Measurements from ENCODE around the gene ASCL5.

The ASCL5 gene

DNA sequence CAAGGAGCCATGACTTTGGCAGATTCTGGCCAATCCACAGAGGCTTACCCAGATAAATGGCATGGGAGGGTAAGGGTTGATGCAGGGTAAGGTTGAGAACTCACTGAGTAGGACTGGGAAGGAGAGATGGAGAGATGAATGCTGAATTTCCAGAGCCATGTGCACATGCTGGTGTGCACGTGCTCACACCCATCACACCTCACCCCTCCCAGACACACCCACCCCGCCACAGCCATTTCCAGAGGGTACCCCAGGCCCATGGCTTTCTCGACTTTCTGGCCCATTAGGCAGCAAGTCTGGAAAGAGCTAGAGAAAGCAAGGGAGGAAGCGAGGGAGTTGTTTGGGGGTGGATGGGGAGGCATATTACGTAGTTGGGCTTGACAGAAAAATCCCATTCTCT, 16.4 kb downstream of the ASCL5 start:
- no peak for DNase-seq

DNA sequence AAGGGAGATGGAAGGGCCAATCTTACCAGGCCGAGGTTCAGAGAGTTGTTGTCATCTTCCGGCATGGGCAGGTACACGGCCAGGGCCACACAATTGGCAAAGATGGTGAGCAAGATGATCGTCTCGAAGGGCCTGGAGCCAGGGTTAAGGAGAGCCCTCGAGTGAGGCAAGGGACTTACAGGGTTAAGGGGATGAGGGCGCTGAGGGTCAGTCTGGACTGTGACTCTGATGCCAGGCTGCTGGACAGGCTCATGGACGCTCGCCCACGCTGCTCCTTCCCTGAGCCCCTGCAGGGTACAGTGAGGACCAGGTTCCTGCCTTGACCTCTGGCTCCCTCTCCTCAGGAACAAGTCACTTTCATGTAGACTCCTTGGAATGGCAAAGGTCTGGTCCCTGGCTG, 16.8 kb downstream of the ASCL5 start:
- DNase-seq: no peak

DNA sequence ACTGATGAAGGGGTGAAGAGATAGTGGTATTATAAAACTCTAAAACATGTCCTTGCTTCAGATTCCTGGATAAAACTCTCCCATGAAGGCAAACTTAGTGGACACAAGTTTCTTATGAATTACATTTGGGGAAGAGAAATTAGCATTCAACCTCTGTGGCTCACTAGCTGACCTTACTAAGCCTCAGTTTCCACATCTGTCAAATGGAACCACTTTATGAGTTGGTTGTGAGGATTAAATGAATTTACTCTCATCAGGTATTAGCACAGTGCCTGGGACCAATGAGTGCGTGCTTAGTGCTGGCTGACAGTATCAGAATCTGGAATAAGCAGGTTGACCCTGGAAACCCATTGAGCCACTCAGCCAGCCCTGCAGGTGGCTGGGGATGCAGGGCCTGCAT, 17.3 kb downstream of the ASCL5 start:
- no peak for DNase-seq

DNA sequence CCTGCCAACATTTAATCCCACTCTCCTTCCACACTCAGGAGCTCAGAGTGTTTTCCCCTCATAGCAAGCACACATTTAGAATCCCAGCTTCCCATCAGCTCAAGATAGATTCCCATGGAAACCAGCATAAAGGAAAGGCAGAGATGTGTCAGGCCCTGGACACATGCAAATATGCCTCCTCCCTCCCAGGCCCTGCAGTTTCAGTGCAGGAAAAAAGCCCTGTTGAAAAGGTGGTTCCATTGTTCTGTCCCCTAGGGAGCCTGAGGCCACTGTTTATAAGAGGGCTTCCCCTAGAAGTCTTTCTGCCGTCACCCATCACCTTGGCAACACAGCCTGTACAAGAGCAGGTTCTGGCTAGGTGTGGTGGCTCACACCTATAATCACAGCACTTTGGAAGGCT, 18.4 kb downstream of the ASCL5 start:
- DNase-seq: peak; percentile 78 to 98 (median 89)

DNA sequence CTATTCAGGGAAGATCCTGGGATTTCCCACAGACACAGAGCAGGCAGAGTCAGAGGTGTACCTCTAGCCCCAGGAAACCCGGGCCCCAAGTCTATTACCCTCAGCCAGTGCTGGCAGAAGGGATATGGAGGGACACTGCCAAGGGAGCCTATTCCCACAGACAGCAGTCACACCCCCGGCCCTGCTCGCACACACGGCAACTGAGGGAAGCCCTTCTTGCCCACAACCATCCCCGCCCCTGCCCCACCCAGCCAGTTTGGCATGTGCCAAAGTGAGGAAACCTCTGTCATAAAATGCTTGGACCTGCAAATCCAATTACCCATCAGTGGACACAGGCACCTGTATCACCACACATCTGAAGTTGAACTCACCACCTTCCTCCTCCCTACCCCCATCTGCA, 21.3 kb downstream of the ASCL5 start:
- no peak for DNase-seq

DNA sequence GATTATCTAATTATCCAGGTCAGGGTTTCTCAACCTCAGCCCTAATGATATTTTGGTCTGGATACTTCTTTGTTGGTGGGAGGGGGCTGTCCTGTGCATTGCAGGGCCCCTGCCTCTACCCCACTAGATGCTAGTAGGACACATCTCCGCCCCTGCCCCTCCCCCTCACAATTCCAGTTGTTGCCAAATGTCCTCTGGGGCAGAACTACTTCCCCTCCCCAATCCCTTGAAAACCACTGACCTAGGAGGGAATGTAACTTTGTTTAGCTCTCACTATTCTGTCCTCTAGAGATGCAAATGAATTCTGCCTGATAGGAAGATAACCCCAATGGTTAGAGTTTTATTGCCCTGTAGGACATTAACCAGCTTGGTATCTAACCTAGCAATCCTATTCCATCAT, 22.8 kb downstream of the ASCL5 start:
- DNase-seq: no peak

DNA sequence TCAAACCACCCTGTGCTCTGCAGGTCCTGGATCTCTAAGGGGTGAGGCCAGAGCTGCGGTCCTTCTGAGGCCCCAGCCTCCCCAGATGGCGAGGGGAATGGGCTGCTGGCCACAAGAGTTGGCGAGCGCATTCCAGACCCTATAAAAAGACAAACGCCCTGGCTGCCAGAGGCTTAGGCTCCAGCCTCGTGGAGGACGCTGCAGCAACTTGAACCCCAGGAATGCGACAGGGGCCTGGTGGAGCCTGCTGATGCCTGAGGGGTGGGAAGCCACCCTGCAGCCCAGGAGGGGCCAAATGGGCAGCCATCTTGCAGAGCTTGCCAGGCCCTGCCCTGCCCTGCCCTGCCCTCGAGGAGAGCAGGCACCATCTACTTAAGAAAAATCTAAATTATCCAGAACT, 23.3 kb downstream of the ASCL5 start:
- DNase-seq: no peak

DNA sequence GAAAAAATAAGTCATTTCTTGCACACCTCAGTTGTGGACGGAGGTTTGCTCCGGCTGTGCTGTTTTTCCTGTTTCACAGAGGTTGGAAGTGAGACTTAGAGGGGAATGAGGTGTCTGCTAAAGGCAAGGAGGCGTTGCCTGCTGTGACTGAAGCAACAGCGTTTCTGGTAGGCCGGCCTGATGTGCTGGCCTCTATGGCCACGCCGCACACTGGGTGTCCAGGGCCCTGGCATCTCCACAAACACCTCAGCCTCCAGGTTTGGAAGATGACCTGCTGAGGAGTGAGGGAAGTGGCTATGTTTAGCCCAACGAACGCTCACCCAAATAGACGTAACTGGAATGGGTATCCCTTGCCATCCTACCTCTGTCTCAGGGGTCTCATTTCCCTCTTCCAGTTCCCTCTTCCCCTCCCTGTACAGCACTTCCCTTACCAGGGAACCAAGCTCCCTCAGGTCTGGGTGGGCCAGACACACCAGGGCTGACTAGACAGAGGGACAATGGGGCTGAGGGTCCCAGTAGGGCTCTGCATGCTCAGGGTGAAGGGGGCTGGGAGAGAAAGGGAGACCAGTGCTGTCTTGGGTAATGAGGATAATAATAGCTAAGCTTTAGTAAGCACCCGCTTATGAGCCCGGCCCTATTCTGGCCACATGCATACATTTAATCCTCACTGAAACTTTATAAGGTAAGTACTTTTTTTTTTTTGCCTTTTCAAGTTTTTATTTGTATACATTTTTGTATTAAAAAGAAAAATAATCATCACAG, 26.6 kb downstream of the ASCL5 start:
- DNase-seq: no peak

DNA sequence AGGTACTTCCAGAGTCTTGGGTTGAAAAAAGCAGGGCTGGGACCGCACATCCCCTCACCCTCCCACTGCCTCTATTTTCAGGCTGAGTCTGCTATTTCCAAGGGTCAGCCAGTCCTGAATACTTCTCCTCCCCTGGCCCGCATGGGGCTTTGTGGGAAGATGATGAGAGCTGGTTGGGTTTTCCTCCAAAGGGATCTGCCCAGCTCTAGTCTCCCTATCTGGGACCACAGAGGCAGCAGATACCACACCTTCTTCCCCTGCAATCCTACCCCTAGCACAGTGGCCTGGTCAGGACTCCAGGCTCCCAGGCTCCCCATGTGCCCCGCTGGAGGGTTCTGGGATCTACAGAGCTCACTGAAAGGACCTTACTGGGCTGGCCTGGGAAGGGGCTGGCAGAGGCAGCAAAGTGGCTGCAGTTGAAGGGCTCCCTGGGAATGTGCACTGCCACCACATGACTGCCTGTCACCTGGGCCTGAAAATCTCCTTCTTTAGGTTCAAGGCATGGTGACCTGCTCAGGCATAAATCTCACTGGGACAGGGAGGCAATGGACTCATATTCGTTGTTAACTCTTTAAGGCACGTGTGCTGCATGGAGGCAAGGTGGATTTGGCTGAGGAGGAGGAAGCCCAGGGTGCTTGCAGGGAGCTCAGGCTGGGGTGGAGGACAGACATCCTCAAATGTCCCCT, 27.8 kb downstream of the ASCL5 start:
- DNase-seq: no peak

DNA sequence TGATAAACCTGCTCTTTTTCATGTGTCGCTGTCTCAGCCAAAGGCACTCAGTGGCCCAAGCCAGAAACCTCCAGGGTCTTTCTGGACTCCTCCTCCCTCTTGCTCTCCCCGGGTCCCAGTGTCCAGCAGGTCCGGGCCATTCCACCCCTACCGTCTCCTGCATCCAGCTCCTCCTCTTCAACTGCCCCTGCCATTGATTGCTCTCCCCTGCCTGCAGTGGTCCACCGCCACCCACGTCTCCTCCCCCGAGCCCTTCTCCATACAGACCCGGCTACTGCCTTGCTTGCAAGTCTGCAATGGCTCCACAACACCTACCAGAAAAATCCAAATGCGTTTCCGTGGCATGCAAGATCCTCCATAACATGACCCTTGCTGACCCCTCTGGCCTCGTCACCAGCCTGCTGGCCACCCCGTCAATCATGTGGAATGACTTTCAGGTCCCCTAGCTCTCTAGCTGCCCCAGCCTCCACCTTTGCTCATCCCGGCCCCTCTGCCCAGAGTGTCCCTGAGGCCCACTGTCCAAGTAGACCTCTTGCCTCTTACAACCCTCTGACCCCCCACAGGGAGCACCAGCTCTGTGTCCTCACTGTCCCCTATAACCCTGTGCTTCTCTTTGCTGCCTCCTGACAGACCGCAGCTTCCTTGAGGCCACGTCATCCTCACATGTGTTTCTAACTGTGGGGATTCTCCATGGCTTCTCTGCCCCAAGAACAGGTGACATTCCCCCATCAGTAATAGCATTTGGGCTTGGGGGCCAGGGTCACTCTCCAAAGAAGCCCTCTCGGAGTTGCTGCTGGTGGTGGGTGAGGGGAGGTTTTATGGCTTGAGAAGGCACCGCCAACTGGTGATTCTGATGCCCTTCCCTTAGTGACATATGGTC, 29.8 kb downstream of the ASCL5 start:
- no peak for DNase-seq

DNA sequence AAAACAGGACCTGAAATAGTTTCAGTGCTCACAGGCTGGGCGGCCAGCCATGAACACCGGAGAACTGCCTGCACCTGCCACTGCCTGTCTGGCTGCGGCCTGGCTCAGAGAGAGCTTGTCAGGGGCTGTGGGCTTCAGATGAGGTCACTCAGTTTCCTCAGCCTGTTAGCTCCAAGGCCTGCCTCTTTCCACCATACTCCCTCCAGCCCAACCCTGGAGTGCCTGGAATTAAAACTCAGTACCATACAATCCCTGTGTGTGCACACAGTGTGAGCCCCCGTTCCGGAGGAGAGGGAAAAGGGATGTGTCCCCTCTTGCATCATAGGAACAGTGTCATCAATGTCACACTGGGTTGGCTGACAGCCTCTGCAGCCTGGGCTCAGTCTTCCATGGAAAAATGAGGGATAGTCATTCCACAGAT, 30.9 kb downstream of the ASCL5 start:
- DNase-seq: no peak

DNA sequence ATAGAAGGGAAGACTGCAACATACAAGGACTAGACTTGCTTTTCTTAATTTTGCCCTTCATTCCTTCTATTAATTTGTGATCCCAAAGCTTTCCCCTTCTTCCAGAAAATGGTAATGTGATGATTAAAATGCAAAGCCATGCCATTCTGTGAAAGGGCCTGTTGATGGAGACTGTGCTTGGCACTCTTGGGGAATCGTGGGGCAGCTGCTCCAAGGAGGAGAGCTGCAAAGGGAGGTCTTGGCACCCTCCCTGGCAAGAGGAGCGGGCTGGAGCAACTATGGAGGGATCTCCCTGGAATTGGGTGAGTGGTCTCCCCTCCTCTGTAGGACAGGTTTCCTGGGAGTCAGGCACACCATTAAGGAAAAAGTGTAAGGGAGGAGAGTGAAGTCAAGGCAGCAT, 31.4 kb downstream of the ASCL5 start:
- DNase-seq: no peak

DNA sequence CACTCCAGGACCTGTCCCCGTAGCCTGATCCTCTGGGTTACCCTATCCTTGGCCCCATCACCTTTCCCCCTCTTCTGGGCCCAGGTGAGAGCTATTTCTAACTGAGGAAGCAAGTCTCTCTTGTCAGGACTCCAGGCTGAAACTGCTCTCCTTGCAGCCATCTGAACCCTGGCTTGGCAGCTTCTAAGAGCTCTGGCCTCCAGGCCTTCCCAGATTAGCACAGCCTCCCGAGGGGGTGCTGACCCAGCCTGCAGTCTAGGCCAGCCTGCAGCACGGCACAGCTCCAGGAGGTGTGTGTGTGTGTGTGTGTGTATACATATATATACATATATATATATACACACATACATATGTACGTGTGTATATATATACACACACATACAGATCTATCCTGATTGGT, 32.2 kb downstream of the ASCL5 start:
- no peak for DNase-seq

DNA sequence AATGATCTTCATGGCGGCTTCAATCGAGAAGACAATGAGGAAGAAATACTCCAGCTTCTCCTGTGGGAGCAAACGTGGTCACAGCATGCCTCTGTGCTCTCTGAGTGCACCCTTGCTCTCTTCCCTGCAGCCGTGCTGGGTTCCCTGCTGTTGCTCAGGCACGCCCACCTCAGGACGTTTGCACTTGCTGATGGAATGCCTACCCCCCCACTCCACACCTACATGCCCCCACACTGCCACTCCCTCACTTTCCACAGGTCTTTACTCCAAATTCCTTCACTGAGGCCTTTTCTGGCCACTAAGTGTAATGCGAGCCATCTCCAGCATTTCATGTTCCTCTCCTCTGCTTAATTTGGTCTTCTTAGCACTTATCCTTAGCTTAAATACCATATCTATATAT, 33.0 kb downstream of the ASCL5 start:
- no peak for DNase-seq

DNA sequence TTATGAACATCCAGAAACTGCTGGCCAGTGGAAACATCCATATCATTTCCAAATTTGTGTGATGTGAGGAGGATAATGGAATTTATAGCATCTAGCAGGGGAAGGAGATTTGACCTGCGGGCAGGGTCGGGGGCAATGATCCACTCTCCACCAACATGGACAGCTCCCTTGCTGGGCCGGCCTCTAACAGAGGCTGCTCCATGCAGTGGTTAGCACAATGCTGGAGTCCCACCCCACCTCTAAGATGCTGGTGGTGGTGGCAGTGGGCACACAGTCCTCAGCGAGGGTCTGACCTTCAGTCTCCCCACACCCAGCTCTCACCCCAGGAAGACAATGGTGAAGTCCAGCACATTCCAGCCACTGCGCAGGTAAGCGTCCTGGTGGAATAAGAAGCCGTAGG, 33.4 kb downstream of the ASCL5 start:
- DNase-seq: no peak

DNA sequence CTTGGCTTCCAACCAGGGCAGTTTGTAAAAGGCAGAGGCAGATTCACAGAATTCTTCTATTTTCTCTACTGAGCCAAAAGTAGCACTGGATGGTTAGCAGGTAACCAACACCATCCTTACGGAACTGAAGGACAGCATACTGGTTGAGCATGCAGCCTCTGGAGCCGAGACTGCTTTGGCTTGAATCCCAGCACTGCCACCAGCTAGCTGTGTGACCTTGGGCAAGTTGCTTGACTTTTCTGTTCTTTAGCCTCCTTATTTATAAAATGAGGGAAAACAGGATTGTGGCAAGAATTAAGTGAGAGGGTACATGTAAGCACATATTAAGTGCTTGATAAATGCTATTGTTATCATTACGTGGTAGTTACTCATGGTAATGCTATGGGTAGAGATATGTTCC, 34.2 kb downstream of the ASCL5 start:
- no peak for DNase-seq

DNA sequence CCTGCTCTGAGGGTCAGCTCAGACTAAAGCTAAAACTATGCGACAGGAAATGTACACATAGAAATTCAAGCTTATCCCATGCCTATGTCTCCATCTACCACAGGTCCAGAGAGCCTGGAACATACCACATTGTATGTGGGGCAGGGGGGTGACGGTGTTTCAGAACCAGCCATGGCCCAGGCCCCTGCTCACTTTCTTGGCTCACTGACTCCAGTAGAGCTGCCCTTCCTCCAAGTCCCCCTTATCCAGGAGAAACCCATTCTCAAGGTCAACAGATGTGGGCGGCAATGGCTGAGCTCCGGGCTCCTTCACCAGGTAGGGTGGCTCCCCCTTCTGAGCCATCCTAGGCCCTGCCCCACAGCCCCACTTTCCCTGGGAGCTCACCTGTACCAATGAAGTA, 35.7 kb downstream of the ASCL5 start:
- DNase-seq: no peak

DNA sequence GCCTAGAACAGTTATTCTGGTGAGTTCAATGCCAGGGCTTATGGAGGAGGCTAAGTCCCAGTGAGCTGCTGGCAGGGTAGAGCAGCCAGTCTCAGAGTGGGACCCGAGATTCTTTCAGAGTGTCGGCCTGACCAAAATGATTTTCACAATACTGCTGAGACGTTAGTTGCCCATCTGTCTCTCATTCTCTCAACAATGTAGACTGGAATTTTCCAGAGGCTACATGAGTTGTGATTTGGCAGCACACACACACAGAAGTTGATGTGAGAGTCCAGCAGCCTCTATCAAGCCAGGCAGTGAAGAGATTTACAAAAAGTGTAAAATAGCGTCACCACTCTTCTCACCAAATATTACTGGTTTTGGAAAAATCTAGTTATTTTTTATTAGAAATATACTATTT, 36.4 kb downstream of the ASCL5 start:
- no peak for DNase-seq

DNA sequence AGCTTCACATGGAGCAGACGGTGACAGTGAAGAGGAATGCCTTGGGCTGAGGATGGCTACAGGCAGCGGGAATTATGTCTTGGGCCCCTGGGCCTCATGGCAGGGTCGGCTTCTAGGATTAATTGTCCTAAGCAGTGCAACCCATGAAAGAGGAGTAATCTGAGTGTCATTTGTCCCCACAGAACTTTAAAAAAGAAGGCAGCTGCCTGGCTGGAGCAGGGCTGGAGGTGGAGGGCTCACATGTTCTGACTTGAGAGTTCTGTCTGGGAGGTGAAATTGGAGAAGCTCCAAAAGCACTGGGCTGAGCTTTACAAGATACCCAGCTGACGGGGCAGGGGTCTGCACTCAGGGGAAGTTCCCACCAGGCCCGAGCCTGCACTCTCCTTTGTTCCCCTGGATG, 37.4 kb downstream of the ASCL5 start:
- DNase-seq: no peak

DNA sequence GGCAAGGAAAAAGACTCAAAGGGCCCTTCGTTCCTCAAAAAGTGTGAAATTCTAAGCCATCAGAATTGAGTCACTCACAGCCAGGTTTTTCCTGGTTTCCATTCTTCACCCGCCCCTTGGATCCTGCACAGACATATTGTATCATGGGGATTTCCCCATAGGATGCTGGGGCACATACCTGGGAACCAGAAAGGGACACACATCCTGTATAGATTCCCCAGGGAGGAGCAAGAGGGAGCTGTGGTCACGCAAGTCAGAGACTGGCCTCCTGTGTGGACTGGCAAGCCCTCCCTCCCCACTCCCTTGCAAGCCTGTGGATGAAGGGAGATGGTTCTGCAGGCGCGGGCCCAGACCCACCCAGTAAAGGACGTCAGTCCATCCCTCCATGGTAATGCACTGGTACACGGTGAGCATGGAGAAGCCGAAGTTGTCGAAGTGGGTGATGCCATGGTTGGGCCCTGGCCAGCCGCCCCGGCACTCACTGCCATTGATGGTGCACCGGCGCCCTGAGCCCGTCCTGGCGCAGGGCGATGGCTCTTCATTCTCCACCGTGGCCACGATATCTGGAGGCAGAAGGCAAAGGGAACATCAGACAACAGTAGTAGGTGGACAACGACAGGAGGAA, 38.0 kb downstream of the ASCL5 start:
- DNase-seq: no peak

DNA sequence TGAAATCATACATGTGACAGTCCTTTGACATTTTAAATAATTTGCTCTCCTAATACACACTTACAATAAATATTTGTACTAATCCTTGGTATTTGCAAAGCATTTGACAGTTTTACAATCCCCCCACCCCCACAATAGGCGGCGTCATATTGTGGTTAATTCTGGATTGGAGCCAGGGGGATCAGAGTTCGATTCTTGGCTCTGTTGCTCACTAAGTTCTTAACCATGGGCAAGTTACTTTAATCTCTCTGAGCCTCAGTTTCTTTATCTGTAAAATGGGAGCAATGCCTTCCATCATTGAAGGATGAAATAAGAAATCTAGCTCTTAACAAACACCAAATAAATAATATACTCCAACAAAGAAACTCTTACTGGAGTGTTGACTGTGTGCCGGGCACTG, 38.6 kb downstream of the ASCL5 start:
- no peak for DNase-seq

DNA sequence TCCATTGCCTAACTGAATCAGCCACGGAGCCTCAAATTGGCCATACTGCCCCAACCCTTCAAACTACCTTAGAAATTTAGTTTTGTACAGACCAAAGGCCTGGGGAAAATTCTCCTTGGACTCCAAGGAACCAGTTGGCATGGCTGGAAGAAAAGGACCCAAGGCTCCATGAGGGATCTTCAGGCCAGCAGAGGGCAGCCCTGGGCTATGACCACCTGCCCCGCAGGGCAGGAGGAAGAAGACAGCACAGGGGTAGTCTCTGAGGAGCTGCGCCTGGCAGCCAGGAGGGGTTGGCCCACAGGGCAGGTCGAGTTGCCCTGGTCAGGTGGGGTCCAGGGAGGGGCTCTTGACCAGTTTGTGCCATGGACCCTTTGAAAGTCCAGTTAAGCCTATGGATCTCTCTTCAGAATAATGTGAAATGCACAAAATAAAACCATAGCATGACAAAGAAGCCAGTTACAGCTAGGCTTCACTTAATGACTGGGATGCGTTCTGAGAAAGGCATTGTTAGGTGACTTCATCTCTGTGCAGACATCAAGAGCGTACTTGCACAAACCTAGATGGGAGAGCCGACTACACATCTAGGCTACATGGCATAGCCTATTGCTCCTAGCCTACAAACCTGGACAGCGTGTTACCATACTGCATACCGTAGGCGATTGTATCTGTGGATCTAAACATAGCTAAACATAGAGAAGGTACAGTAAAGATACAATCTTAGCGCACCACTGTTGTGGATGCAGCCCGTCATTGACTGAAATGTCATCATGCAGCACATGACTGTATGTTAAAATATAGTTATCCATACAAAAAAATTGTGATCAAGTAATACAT, 40.9 kb downstream of the ASCL5 start:
- peak in 2 of 3 experiments; percentile 18 to 24 for DNase-seq

Data from NCI-H1417 (cell line).